ENCODE data around the gene EXOC1. TPM values are rescaled to one million over a fixed set of nuclear protein-coding genes. Genes with fewer than 3 reads are reported as not detected.

Gene EXOC1
- total RNA-seq, 1 experiment from 2014 or later, result 24.1 TPM

- intact Hi-C loops (cut with micrococcal nuclease; ENCODE audit: unreplicated experiment), result no loop called here
- Histone ChIP-seq H3K4me3 (ENCODE audit: low read depth in 2 of 2, low read length in 2 of 2) (no peak overlapping the region), H3K4me1 (ENCODE audit: control insufficient read depth, insufficient read depth, low read length) (no peaks in the 10 kb centered on the region; the same call in 1 of the 2 replicates), H3K9me3 (ENCODE audit: control insufficient read depth, insufficient read depth, low read depth, low read length) (no peaks in the 10 kb centered on the region), H3K27me3 (ENCODE audit: control insufficient read depth, insufficient read depth, low read length) (no peaks in the 10 kb centered on the region), H3K36me3 (ENCODE audit: control insufficient read depth, insufficient read depth, low read length) (no peaks in the 10 kb centered on the region), H3K27ac (ENCODE audit: low read length) (no peak overlapping the region)
- BruUV-seq (replicated peaks), result no TSS peak
- ATAC-seq (no peak), DNase-seq (ENCODE audit: low read depth, low spot score) (no peak)
- ChIA-PET POLR2A (no interaction called here), CTCF (no interaction called here)
- in situ Hi-C loops (cut with HindIII; ENCODE audit: low pct_unique_long_range_greater_than_20kb, low sequenced_read_pairs), result no loop called here
- TF ChIP-seq, protein P1, sequence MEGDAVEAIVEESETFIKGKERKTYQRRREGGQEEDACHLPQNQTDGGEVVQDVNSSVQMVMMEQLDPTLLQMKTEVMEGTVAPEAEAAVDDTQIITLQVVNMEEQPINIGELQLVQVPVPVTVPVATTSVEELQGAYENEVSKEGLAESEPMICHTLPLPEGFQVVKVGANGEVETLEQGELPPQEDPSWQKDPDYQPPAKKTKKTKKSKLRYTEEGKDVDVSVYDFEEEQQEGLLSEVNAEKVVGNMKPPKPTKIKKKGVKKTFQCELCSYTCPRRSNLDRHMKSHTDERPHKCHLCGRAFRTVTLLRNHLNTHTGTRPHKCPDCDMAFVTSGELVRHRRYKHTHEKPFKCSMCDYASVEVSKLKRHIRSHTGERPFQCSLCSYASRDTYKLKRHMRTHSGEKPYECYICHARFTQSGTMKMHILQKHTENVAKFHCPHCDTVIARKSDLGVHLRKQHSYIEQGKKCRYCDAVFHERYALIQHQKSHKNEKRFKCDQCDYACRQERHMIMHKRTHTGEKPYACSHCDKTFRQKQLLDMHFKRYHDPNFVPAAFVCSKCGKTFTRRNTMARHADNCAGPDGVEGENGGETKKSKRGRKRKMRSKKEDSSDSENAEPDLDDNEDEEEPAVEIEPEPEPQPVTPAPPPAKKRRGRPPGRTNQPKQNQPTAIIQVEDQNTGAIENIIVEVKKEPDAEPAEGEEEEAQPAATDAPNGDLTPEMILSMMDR (IDR thresholded peaks at IDR 0.05), result no peak
- no peak for TF ChIP-seq TCF7L2 (IDR thresholded peaks at IDR 0.05; ENCODE audit: low read depth, low read length)
- no peak for TF ChIP-seq SIN3A (IDR thresholded peaks at IDR 0.05; ENCODE audit: borderline replicate concordance, insufficient read depth, low read depth, low read length)
- TF ChIP-seq REST (IDR thresholded peaks at IDR 0.05; ENCODE audit: insufficient read depth in 1 of 2, low read depth in 2 of 2, low read length in 1 of 2), result no peak
- no peak for TF ChIP-seq POLR2AphosphoS5 (IDR thresholded peaks at IDR 0.05; ENCODE audit: low read depth, low read length)
Observed at GRCh38 chr4:55941881-55942396, 88.5 kb downstream of the EXOC1 start.

GRCh38 chr4:55947254-55947882 is 93.9 kb downstream of the EXOC1 start:
- POLR2A ChIA-PET, result interaction anchor here (0.6 kb wide), 1 partner anchor 331 kb away, joined by 3 read pairs; no protein-coding TSS in a partner anchor
- in situ Hi-C loops (cut with HindIII; ENCODE audit: low pct_unique_long_range_greater_than_20kb, low sequenced_read_pairs) (no loop called here), intact Hi-C loops (cut with micrococcal nuclease; ENCODE audit: unreplicated experiment) (loop anchor here (5.0 kb wide), 1 partner anchor 355 kb away; no protein-coding TSS in a partner anchor)
- CTCF ChIA-PET, result no interaction called here
- TSS peak; percentile 90 for BruUV-seq (replicated peaks)
- TF ChIP-seq SIN3A (IDR thresholded peaks at IDR 0.05; ENCODE audit: borderline replicate concordance, insufficient read depth, low read depth, low read length) (no peak), POLR2AphosphoS5 (IDR thresholded peaks at IDR 0.05; ENCODE audit: low read depth, low read length) (no peak)
- TF ChIP-seq, protein P1 (IDR thresholded peaks at IDR 0.05), result no peak
- DNase-seq (ENCODE audit: low read depth, low spot score) (peak; percentile 18), ATAC-seq (no peak)
- Histone ChIP-seq H3K27ac (ENCODE audit: low read length) (peak overlapping the region; percentile 87), H3K4me3 (ENCODE audit: low read depth in 2 of 2, low read length in 2 of 2) (peak overlapping the region; percentile 60 to 90), H3K27me3 (ENCODE audit: control insufficient read depth, insufficient read depth, low read length) (no peaks in the 10 kb centered on the region), H3K4me1 (ENCODE audit: control insufficient read depth, insufficient read depth, low read length) (peaks cover 15% of the 10 kb centered on the region), H3K9me3 (ENCODE audit: control insufficient read depth, insufficient read depth, low read depth, low read length) (no peaks in the 10 kb centered on the region), H3K36me3 (ENCODE audit: control insufficient read depth, insufficient read depth, low read length) (no peaks in the 10 kb centered on the region; the same call in 1 of the 2 replicates)
